GM12873 (cell line): ENCODE data around the gene ACBD6.

Experiments
- CTCF ChIP-seq: IDR thresholded peaks from 2 replicates; pipeline ENCODE4 v1.5.1; 2012; ENCODE audit warnings: low read depth, mild to moderate bottlenecking, moderate library complexity, low read length, control low read depth; ENCODE audit not compliant: insufficient read depth; ENCODE audit errors: missing control alignments

The ACBD6 gene

GRCh38 chr1:180250499-180250770 is 251.9 kb downstream of the ACBD6 start:
- no peak for TF ChIP-seq CTCF

GRCh38 chr1:180249725-180250498 is 252.5 kb downstream of the ACBD6 start:
- no peak for TF ChIP-seq CTCF

GRCh38 chr1:180248731-180249681 is 253.4 kb downstream of the ACBD6 start:
- TF ChIP-seq CTCF: peak; percentile 34

GRCh38 chr1:180248176-180248575 is 254.2 kb downstream of the ACBD6 start:
- TF ChIP-seq CTCF: no peak

GRCh38 chr1:180247580-180247979 is 254.8 kb downstream of the ACBD6 start:
- TF ChIP-seq CTCF: no peak

GRCh38 chr1:180247061-180247460 is 255.3 kb downstream of the ACBD6 start:
- no peak for TF ChIP-seq CTCF

GRCh38 chr1:180246579-180246978 is 255.8 kb downstream of the ACBD6 start:
- TF ChIP-seq CTCF: no peak
